ENCODE measurements around the gene ZDHHC7.

ZDHHC7 gene

GRCh38 chr16:85027958-85028684, 16.8 kb upstream of the ZDHHC7 start:
- DNase-seq (ENCODE audit: low read depth): no peak
- H3K4me3 ChIP-seq (ENCODE audit: low read depth, low read length): peak overlapping the region; percentile 80
- TF ChIP-seq CTCF (conservative IDR thresholded peaks at IDR 0.05; ENCODE audit: low read depth, low read length): peak; percentile 11

- peak within 1 kb of the TSS; percentile 80 for H3K4me3 ChIP-seq (ENCODE audit: low read depth, low read length)
- peak; percentile 95 for DNase-seq (ENCODE audit: low read depth)
- TF ChIP-seq CTCF (conservative IDR thresholded peaks at IDR 0.05; ENCODE audit: low read depth, low read length): peak; percentile 39
Observed at GRCh38 chr16:85027349-85027957, 16.1 kb upstream of the ZDHHC7 start, which contains the start of gene KIAA0513. Gene KIAA0513 (plus strand): TSS chr16:85027795. CDS start chr16:85067072, 39,277 bp downstream.

GRCh38 chr16:85026703-85027102, 15.4 kb upstream of the ZDHHC7 start:
- no peak for TF ChIP-seq CTCF (conservative IDR thresholded peaks at IDR 0.05; ENCODE audit: low read depth, low read length)
- H3K4me3 ChIP-seq (ENCODE audit: low read depth, low read length): peak overlapping the region; percentile 69
- no peak for DNase-seq (ENCODE audit: low read depth)

- H3K4me3 ChIP-seq (ENCODE audit: low read depth, low read length): no peak overlapping the region
- no peak for DNase-seq (ENCODE audit: low read depth)
- TF ChIP-seq CTCF (conservative IDR thresholded peaks at IDR 0.05; ENCODE audit: low read depth, low read length): no peak
Observed at GRCh38 chr16:85025781-85026653, 14.7 kb upstream of the ZDHHC7 start.

- no peak for DNase-seq (ENCODE audit: low read depth)
- H3K4me3 ChIP-seq (ENCODE audit: low read depth, low read length): no peak overlapping the region
- TF ChIP-seq CTCF (conservative IDR thresholded peaks at IDR 0.05; ENCODE audit: low read depth, low read length): no peak
Observed at GRCh38 chr16:85019659-85020245, 8.4 kb upstream of the ZDHHC7 start.

- TF ChIP-seq CTCF (conservative IDR thresholded peaks at IDR 0.05; ENCODE audit: low read depth, low read length): no peak
- no peak for DNase-seq (ENCODE audit: low read depth)
- H3K4me3 ChIP-seq (ENCODE audit: low read depth, low read length): no peak overlapping the region
Observed at GRCh38 chr16:85018529-85019236, 7.3 kb upstream of the ZDHHC7 start.
